ENCODE data around the gene WWOX.

Gene WWOX

DNA sequence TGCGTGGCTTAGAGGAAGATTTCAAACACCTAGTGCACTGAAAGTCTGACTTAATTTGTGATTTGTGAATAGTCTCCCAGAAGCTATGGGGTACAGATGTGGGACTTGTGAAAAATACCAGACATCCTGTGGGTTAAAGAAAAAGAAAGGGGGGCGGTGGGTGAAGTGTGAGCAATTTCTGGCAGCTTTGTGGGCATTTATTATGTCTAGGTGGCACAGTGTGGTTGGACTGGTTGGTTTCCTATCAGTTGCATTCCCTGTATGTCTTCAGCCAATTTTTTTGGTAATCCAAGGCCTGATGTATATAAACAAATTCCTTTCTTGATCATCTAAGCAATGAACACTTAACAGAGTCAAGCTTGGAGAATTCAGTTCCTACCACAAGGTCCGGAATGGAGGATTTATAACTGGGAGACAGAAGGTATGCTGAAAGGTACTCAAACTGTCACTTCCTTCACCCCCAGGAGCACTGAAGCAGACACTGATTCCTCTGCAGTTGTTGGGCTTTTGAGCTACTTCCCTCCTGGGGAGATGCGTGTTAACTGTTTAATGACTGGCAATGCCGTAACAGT is 211.6 kb downstream of the WWOX start:
- TF ChIP-seq, protein P1, sequence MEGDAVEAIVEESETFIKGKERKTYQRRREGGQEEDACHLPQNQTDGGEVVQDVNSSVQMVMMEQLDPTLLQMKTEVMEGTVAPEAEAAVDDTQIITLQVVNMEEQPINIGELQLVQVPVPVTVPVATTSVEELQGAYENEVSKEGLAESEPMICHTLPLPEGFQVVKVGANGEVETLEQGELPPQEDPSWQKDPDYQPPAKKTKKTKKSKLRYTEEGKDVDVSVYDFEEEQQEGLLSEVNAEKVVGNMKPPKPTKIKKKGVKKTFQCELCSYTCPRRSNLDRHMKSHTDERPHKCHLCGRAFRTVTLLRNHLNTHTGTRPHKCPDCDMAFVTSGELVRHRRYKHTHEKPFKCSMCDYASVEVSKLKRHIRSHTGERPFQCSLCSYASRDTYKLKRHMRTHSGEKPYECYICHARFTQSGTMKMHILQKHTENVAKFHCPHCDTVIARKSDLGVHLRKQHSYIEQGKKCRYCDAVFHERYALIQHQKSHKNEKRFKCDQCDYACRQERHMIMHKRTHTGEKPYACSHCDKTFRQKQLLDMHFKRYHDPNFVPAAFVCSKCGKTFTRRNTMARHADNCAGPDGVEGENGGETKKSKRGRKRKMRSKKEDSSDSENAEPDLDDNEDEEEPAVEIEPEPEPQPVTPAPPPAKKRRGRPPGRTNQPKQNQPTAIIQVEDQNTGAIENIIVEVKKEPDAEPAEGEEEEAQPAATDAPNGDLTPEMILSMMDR (IDR thresholded peaks at IDR 0.05; ENCODE audit: low read depth, low read length): no peak
- no peak overlapping the region for H3K4me3 ChIP-seq (replicated peaks in 1 of 2; ENCODE audit: low read depth in 2 of 2, low read length in 2 of 2)
- no peak for DNase-seq (ENCODE audit: low read depth in 2 of 2)

DNA sequence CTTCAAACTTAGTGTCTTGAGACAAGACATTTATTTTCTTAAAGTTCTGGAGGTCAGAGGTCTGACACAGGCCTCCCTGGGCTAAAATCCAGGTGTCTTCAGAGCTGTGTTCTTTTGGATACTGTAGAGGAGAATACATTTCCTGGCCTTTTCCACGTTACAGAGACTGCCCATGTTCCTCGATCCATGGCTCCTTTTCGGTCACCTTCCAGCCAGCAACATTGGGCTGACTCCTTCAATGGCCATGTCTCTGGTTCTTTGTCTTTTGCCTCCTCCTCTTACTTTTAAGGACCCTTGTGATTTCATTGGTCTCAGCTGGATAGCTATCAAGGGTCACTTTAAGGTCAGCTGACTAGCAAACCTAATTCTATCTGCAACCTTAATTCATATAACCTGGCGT is 212.4 kb downstream of the WWOX start:
- TF ChIP-seq, protein P1 (IDR thresholded peaks at IDR 0.05; ENCODE audit: low read depth, low read length): no peak
- DNase-seq (ENCODE audit: low read depth in 2 of 2): no peak
- H3K4me3 ChIP-seq (replicated peaks in 1 of 2; ENCODE audit: low read depth in 2 of 2, low read length in 2 of 2): no peak overlapping the region

DNA sequence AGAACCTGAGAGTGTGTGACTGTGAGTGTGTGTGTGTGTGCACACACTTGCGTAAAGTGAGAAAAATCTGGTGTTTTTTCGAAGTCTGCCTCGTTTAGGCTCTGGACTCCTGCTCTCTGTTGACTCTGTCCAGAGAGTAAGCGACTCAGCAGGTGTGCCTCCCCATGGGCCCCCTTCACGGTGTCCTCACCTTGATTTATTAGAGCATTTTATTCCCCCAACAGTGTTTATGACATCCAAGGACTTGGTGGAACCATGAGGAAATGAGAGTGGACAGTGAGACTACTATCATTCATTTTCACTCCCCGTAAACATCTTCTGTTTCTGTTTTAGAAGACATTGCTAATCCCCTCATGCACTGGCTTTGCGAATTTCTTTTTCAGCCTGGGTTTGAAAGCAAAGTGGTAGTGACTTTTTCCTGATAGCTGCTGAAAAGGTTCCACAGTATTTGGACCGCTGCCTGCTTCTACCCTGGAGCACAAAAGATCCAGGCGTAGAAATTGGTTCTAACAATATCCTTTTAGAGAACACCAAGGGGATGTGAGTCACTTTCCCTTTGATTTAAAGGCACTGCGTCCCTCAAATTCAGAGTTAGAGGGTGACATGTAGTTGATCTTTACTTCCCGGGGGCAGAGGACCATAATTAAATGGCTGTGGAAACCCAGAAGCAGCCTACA is 218.2 kb downstream of the WWOX start:
- no peak overlapping the region for H3K4me3 ChIP-seq (replicated peaks in 1 of 2; ENCODE audit: low read depth in 2 of 2, low read length in 2 of 2)
- TF ChIP-seq, protein P1 (IDR thresholded peaks at IDR 0.05; ENCODE audit: low read depth, low read length): no peak
- no peak for DNase-seq (ENCODE audit: low read depth in 2 of 2)

DNA sequence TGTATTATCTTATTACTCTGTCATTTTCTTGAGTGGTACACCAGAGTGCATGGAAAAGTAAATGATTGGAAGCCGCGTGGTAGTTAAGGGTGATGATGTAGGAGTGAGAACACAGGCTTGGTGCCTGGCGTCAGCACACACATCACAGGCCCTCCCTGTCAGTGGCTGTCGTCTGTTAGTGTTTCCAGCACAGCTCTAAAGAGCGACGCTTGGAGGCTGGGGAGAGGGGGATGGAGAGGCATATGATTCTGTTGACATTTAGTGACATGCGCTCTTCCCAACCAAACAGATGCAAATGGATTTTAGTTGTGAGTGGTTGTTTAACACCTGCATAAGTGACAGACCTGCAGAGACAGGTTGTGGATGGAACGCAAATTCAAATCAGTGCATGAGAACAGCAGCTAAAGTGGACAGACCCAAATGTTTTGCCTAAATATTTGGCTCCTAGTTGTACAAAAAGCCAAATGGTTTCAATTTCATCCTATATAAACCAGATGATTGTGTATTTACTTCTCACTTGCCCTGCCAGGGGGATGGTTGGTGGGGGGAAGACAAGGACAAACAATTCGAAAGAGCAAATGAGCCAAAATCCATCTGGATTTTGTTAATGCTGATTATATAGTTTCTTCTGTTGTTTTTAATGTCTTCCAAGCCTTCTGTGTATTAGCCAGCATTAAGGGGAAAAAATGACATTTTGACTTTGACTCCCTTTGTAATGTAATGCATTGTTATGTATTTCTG is 222.3 kb downstream of the WWOX start:
- TF ChIP-seq, protein P1 (IDR thresholded peaks at IDR 0.05; ENCODE audit: low read depth, low read length): no peak
- DNase-seq (ENCODE audit: low read depth in 2 of 2): no peak
- H3K4me3 ChIP-seq (replicated peaks in 1 of 2; ENCODE audit: low read depth in 2 of 2, low read length in 2 of 2): no peak overlapping the region

DNA sequence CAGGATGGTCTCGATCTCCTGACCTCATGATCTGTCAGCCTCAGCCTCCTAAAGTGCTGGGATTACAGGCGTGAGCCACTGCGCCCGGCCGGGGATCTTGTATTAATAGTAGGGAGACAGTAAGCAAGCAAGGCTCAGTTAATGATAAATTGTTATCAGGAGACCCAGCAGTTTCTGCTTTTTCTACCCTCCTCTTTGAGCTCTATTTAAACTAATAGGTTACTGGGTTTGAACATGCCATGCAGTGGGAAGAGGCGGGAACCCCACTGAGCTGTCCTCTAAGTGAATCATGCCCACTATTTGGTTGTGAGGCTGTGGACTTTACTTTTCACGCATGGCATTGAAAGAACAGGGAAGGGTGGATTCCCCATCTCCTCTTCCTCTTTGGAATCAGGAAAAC is 223.9 kb downstream of the WWOX start:
- H3K4me3 ChIP-seq (replicated peaks in 1 of 2; ENCODE audit: low read depth in 2 of 2, low read length in 2 of 2): no peak overlapping the region
- TF ChIP-seq, protein P1 (IDR thresholded peaks at IDR 0.05; ENCODE audit: low read depth, low read length): no peak
- DNase-seq (ENCODE audit: low read depth in 2 of 2): no peak

DNA sequence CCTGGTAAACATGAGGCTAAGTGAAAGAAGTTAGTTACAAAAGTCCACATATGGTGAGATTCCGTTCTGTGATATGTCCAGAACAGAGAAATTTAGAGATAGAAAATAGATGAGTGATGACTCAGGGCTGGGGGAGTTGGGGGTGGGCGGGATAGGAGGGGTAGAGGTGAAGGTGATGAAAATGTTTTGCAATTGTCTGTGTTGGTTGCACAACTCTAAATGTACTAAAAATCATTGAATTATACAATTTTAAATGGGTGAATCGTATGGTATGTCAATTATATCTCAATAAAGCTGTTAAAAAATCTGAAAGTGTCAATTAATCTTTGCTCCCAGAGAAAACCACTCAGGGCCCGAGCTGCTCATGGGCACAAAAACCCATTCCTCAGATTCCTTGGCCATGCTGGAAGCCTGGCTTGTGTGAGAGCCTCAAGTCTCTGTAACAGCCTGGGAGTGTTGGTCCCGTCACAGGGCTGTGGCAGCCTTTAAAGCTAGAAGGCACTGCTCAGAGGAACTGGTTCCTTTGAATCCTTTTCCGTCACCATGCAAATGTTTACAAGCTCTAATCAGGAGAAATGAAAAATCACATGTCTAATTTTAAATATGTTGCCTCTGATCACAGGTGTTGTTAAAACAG is 225.3 kb downstream of the WWOX start:
- DNase-seq (ENCODE audit: low read depth in 2 of 2): no peak
- TF ChIP-seq, protein P1 (IDR thresholded peaks at IDR 0.05; ENCODE audit: low read depth, low read length): no peak
- H3K4me3 ChIP-seq (replicated peaks in 1 of 2; ENCODE audit: low read depth in 2 of 2, low read length in 2 of 2): no peak overlapping the region
